ENCODE measurements around the gene RDM1.

GRCh38 chr17:35877345-35878029 is 53.1 kb downstream of the RDM1 start:
- TF ChIP-seq POLR2A (IDR thresholded peaks at IDR 0.05): no peak
- TF ChIP-seq CTCF (IDR thresholded peaks at IDR 0.05 in 4 of 5, conservative IDR thresholded peaks at IDR 0.05 in 1 of 5): no peak

Data from gastrocnemius medialis (tissue), 4 donors.